NOMO-1 treated with dmso at 0.1 percent for 144 hours (cell line): ENCODE results near the gene SP9.
"Not testable (repeated sequence)": the region's sequence is repeated elsewhere in the genome, so short reads cannot be mapped to it uniquely, and the experiment has no call there.

ENCODE experiments used
- DNase-seq: peaks from one replicate; lab custom pipeline; 2025; ENCODE audit not compliant: unreplicated experiment; lab: John Stamatoyannopoulos, UW

The SP9 gene

DNA sequence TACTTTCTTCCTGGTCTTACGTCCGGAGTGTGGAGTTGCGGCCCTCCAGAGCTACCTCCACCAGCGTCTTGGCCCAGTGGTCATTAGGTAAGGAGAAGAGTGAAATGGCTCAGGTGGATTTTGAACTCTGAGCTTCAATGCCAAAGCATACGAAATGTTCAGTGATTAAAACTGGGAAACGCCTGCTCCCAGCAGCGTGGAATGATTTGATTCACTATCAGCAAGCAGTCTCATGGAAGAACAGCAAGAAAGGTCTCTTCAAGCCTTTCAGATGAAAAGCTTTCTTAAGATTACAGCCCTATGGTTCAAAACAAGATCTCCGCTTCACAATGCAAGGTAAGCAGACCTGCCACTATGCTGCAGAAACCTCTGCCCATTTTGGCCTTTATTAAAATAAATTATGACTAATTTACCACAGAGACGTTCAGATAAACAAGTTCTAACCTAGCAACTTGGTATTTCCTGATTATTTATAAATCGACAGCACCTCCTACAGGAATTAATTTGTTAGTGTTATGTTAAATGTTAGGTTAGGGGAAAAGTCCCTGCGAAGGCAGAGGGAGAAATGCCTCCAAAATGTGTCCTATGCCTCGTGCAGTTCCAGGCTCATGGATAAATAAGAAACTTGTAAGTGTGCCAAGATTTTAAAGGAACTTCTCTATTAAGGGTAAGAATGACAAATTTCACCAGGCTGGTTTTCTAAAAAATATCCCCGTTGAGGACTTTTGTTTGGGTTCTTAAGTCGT is 10.1 kb downstream of the SP9 start:
- no peak for DNase-seq

DNA sequence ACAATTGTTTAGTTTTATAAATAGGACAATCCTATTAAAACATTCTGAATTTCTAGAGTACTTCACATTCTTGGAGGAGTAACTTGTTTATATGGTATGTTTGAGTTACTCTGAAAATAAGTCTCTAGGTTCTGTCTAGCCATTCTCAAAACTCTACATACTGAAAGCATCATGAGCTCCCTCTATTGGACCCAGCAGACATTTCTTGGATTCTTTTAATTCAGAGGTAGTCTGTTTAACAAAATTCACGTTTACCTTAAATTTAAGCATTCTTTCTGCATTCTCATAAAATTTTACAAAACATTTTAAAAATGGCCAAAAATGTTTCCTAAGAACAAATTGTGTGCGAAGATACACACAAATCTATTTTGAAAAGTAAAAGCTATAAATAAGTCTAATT is 15.3 kb downstream of the SP9 start:
- DNase-seq, result no peak

DNA sequence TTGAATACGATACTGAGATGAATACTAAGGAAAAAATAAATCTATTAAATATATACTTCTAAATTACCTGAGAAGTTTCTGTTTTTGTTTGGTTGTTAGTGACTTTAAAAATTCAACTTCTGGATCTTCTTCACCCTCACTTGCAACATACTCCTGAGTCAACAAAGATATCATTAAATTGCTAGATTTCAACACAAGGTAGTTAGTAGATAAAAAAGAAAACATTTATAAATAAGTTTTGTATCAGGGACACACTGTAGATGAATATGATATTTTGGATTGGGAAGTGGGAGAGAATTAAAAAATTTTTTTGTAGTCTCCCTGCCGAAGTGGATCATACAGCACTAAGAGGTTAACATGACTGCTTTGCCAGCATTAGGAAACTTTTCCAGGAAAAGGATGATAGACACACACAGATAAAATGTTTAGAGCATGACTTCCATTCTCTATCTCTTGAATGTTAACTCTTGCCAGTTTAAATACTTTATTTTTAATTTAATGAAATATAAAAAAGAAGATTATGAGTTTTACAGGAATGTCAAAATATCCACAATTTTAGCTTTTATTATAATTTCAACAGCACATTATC is 15.9 kb downstream of the SP9 start:
- no peak for DNase-seq

DNA sequence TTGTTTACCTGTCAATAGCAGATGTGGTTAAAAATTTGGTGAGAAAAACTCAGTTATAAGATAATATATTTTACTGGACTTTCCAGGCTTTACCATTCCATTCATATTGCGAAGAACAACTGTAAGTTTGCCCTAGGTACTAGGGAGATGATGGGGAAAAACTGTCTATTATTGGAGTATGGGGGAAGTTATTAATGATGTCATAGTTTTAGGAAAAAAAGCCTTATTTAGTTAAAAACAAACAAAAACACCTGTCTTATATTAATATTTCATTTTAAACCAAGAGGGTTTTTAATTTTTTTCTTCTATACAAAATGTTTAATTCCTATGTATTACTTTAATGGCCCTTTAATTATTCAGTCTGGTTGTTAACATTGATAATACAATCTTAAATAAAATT is 18.2 kb downstream of the SP9 start:
- DNase-seq, result no peak

DNA sequence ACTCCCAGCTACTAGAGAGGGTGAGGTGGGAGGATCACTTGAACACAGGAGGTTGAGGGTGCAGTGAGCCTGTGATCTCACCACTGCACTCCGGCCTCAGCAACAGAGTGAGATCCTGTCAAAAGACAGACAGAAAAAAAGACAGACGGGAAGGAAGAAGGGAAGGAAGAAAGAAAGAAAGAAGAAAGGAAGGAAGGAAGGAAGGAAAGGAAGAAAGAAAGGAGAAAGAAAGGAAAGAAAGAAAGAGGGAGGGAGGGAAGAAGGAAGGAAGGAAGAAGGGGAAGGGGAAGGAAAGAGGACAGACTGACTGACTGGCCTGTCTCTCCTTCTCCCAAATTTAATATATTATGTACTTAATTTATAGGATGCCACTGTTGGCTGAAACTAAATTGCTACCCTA is 21.6 kb downstream of the SP9 start:
- no peak for DNase-seq

DNA sequence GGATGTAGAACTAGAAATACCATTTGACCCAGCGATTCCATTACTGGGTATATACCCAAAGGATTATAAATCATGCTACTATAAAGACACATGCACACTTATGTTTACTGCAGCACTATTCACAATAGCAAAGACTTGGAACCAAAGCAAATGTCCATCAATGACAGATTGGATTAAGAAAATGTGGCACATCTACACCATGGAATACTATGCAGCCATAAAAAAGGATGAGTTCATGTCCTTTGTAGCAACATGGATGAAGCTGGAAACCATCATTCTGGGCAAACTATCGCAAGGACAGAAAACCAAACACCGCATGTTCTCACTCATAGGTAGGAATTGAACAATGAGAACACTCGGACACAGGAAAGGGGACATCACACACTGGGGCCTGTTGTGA is 24.9 kb downstream of the SP9 start:
- not testable (repeated sequence) for DNase-seq

DNA sequence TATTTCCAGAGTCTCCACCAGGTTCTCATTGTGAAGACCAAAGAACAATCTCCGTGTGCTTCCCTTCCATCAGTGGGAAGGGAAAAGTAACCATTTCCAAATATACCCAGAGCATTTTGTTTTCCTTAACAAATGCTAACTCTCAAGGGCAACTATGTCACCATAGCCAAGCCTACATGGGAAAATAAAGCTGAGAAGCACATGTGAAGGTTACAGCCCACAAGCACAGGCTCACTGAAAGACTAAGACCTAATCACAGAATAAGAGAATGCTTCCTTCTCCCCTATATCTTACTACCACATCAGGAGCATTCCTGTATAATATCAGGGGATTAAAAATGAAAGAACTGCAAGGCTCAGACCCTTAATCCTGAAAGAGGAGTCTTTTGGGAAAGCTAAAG is 28.2 kb downstream of the SP9 start:
- no peak for DNase-seq

DNA sequence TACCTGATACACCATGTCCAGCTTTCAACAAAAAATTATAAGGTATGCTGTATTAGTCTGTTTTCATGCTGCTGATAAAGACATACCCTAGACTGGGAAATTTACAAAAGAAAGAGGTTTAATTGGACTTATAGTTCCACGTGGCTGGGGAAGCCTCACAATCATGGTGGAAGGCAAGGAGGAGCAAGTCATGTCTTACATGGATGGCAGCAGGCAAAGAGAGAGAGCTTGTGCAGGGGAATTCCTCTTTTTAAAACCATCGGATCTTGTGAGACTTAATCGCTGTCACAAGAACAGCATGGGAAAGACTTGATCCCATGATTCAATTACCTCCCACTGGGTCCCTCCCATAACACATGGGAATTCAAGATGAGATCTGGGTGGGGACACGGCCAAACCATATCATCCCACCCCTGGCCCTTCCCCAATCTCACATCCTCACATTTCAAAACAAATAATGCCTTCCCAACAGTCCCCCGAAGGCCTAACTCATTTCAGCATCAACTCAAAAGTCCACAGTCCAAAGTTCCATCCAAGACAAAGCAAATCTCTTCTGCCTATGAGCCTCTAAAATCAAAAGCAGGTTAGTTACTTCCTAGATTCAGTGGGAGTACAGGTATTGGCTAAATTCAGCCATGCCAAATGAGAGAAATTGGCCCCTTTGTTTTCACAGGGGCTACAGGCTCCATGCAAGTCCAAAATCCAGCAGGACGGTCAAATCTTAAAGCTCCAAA is 28.9 kb downstream of the SP9 start:
- DNase-seq, result not testable (repeated sequence)

DNA sequence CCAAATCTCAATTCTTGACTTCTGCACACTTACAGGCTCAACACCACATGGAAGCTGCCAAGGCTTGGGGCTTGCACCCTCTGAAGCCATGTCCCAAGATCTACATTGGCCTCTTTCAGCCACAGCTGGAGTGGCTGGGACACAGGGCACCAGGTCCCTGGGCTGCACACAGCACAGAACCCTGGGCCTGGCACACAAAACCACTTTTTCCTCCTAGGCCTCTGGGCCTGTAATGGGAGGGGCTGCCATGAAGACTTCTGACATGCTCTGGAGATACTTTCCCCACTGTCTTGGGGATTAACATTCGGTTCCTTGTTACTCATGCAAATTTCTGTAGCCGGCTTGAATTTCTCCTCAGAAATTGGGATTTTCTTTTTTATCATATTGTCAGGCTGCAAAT is 29.9 kb downstream of the SP9 start:
- no peak for DNase-seq

DNA sequence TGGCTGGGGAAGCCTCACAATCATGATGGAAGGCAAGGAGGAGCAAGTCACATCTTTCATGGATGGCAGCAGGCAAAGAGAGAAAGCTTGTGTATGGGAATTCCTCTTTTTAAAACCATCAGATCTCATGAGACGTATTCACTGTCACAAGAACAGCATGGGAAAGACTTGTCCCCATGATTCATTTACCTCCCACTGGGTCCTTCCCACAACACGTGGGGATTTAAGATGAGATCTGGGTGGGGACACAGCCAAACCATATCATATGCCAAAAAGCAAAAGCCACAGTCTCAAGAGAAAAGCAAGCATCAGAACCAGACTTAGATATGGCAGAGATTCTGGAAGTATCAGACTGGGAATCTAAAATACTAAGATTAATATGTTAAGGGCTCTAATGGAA is 30.8 kb downstream of the SP9 start:
- no peak for DNase-seq

DNA sequence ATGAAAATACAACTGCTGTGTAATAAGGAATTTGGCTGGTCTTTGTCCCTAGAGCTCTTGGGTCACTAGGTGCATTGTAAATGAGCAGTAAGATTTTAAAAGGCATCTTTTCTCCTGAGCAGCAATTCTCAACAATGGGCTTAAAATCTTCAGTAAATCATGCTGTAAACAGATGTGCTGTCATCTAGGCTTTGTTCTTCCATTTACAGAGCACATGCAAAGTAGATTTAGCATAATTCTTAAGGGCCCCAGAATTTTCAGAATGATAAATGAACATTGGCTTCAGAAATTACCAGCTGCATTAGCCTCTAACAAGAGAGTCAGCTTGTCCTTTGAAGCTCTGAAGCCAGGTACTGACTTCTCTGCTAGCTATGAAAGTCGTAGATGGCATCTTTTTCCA is 33.9 kb downstream of the SP9 start:
- no peak for DNase-seq

DNA sequence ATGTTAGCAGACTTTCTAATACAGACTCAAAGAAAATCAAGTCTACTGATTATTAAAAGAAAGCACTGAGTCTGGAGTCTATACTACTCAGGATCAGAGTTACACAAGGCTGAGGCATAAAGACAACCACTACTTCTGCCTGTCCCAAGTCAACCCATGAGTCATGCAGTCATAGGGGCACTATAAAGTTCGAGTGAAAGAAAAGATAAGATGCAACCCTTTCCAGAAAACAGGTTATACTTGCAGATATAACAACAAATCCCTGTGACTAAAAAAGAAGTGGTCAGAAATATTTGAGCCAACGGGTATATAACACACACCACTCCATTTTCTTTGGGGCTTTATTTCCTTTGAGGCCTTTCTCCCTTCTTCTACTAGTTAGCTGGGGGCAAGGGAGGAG is 42.2 kb downstream of the SP9 start:
- DNase-seq, result no peak

DNA sequence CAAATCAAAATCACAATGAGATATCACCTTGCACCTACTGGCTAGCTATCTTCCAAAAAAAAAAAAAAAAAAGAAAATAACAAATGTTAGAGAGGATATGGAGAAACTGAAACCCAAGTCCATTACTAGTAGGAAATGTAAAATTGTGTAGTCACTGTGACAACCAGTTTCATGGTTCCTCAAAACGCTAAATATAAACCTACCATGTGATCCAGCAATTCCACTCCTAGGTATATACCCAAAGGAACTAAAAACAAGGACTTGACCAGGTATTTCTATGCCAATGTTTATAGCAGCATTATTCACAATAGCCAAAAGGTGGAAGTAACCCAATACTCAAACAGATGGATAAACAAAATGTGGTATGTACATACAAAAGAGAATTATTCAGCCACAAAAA is 49.0 kb downstream of the SP9 start:
- no peak for DNase-seq

DNA sequence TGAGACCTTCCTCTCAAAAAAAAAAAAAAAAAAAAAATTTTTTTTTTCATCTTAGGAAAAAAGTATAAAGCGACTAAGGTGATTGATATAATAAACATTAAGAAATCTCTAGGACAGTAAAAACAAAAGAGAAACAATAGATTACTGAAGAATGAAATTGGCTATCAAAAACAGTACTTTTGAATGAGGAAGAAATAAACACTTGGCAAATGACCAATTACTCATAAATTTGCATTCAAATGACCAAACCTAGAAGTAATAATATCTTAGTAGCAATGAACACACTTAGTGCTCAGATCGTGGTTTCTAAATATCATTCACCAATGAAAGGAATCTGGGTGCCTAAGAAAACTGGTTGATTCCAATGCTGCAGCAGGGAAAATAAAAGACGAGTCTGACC is 50.4 kb downstream of the SP9 start:
- DNase-seq, result no peak
